ENCODE data around the gene H2AZ2. TPM values are rescaled to one million over a fixed set of nuclear protein-coding genes. Genes with fewer than 3 reads are reported as not detected.
"Not testable (repeated sequence)": the region's sequence is repeated elsewhere in the genome, so short reads cannot be mapped to it uniquely, and the experiment has no call there.

H2AZ2 gene
- total RNA-seq, 4 donors from 2014 or later = 62.8 to 83.8 (median 70.1) TPM

DNA sequence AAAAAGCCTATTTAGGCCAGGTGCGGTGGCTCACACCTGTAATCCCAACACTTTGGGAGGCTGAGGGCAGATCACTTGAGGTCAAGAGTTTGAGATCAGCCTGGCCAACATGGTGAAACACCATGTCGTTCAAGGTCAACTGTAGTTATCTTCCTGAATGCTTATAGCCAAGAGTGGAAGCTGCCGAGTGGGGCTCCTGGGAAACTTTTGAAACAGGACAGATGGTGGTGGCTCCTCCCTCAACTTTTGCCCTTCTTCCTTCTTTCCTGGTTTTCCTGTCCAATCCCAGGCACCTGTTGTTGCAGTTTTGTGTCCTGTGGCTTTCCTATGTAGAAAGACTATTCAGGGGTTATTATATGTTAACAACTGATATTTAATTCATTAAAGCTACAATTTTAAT, 60.1 kb downstream of the H2AZ2 start:
- intact Hi-C loops (cut with DNase I; ENCODE audit: low total_unique reads) = no loop called here
- no peak overlapping the region for H3K4me3 ChIP-seq (ENCODE audit: low read depth, poor library complexity, severe bottlenecking)
- 85 to 90% methylated on average over 3 of the region's 3 CpGs for WGBS, 2 donors
- no peak for DNase-seq (ENCODE audit: low spot score in 2 of 2)
- no peak for TF ChIP-seq CTCF (IDR thresholded peaks at IDR 0.05)
- no peak for TF ChIP-seq POLR2A (IDR thresholded peaks at IDR 0.05)

DNA sequence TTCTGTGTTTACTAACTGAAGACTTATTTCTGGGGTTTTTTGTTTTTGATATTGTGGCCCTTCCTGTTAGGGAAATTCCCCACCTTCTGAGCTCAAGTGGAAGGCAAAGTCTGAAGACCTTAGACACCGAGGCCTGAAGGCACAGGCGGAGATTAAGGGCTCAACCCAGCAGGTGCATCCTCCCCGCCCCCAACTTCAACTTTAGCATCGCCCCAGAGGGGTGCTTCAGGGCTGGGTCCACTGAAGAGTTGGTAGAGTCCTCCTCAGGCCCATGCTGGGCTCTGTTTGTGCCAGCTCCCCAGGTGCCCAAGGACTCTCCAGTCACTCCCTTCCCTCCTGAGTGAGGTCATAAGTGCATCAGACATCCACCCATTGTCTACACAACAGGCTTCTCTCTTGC, 60.8 kb downstream of the H2AZ2 start:
- no peak overlapping the region for H3K4me3 ChIP-seq (ENCODE audit: low read depth, poor library complexity, severe bottlenecking)
- TF ChIP-seq CTCF (IDR thresholded peaks at IDR 0.05) (no peak), POLR2A (IDR thresholded peaks at IDR 0.05) (no peak)
- intact Hi-C loops (cut with DNase I; ENCODE audit: low total_unique reads) = no loop called here
- DNase-seq (ENCODE audit: low spot score in 2 of 2) = no peak
- 70 to 71% methylated on average over 4 of the region's 4 CpGs for WGBS, 2 donors

DNA sequence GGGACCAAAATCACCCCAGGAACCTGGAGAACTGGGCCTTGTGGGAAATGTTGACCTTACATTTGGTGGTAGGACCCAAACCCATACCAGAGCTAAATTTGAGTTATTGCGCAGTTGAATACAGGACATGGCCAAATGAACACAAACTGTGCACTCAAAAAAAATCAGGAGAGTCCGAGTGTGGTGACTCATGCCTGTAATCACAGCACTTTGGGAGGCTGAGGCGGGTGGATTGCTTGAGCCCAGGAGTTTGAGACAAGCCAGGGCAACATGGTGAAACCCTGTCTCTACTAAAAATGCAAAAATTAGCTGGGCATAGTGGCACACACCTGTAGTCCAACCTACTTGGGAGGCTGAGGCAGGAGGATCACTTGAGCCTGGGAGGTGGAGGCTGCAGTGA, 62.7 kb downstream of the H2AZ2 start:
- 92 to 95% methylated on average over 3 of the region's 3 CpGs for WGBS, 2 donors
- intact Hi-C loops (cut with DNase I; ENCODE audit: low total_unique reads) = not testable (repeated sequence)

DNA sequence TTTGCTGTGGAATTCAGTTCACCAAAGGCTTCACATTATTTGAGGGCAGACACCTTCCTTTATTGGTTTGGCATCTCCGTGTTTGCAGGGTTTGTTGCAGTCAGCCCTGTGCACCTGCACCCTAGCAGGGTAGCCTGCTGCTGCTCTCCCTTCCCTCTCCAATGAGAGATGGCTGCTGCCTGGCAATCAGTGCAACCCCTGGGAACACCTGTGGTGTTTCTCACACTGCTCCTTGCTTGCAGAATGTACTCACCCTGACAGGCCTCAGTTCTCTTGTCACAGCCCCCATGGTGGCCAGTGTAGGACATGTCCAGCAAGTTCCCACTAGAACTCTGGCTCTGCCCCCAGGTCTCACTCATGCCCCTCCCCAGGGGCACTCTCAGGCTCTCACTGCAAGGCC, 63.5 kb downstream of the H2AZ2 start:
- 83 to 85% methylated on average over 1 of the region's 1 CpG for WGBS, 2 donors
- no peak for DNase-seq (ENCODE audit: low spot score in 2 of 2)
- no peak overlapping the region for H3K4me3 ChIP-seq (ENCODE audit: low read depth, poor library complexity, severe bottlenecking)
- no peak for TF ChIP-seq POLR2A (IDR thresholded peaks at IDR 0.05)
- no peak for TF ChIP-seq CTCF (IDR thresholded peaks at IDR 0.05)
- intact Hi-C loops (cut with DNase I; ENCODE audit: low total_unique reads) = no loop called here

More for the DNA sequence above, 62.7 kb downstream of the H2AZ2 start:
- not testable (repeated sequence) for DNase-seq (ENCODE audit: low spot score in 2 of 2); H3K4me3 ChIP-seq (ENCODE audit: low read depth, poor library complexity, severe bottlenecking)

GRCh38 chr7:44783407-44783806, 64.5 kb downstream of the H2AZ2 start:
- H3K4me3 ChIP-seq (ENCODE audit: low read depth, poor library complexity, severe bottlenecking) = no peak overlapping the region
- intact Hi-C loops (cut with DNase I; ENCODE audit: low total_unique reads) = no loop called here
- DNase-seq (ENCODE audit: low spot score in 2 of 2) = no peak
- TF ChIP-seq POLR2A (IDR thresholded peaks at IDR 0.05) = no peak

DNA sequence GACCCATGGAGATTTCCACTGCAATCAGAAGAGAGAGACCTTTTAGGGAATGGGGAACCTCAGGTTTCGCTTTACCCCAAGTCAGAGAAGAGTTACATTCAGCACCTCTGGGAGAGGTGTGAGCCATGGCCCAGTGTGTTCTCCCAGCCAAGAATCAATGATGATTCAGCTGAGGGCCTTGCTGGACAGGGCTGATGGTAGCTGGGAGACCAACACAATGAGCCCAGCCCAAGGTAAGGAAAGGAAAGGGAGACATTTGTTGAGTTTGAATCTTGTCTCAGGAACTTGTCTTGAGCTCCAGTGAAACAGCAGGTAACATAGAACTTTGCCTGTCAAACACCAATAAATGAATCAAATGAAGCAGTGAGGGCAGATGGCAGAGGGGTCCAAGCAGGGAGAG, 65.4 kb downstream of the H2AZ2 start:
- intact Hi-C loops (cut with DNase I; ENCODE audit: low total_unique reads) = no loop called here

More for the DNA sequence above, 65.4 kb downstream of the H2AZ2 start:
- WGBS, 2 donors = 92 to 100% methylated on average over 1 of the region's 1 CpG
- no peak overlapping the region for H3K4me3 ChIP-seq (ENCODE audit: low read depth, poor library complexity, severe bottlenecking)
- TF ChIP-seq POLR2A (IDR thresholded peaks at IDR 0.05) (no peak), CTCF (IDR thresholded peaks at IDR 0.05) (no peak)
- no peak for DNase-seq (ENCODE audit: low spot score in 2 of 2)

Other genes with a start within 250 kb of the H2AZ2 start
- 100 to 1,000 TPM; 106 to 152 (median 126) TPM for gene OGDH, start 241.5 kb downstream of the H2AZ2 start, total RNA-seq
- gene ZMIZ2, start 99.2 kb downstream of the H2AZ2 start, total RNA-seq = 10 to 100 TPM; 21.1 to 36.0 (median 24.7) TPM
- 1,000 to 10,000 TPM; 1,809 to 2,568 (median 2,150) TPM for gene PPIA, start 51.4 kb downstream of the H2AZ2 start, total RNA-seq
- gene PURB, start 37.4 kb upstream of the H2AZ2 start, total RNA-seq = 10 to 100 TPM; 20.0 to 28.5 (median 26.8) TPM
- 1 to 10 TPM; 1.1 to 3.0 (median 2.2) TPM for gene MYO1G, start 130.9 kb upstream of the H2AZ2 start, total RNA-seq
- gene CCM2, start 152.1 kb upstream of the H2AZ2 start, total RNA-seq = 10 to 100 TPM; 25.1 to 45.7 (median 32.6) TPM
- 1 to 10 TPM in 3 of 4 donors, under 1 TPM in 1; 0.89 to 2.0 (median 1.7) TPM for gene NACAD, start 240.9 kb upstream of the H2AZ2 start, total RNA-seq

All from lower leg skin (tissue), 4 donors.